Hippocampal formation (tissue), 2 donors: ENCODE results near the gene PKP4.

ENCODE experiments used
- DNase-seq, 2 donors: peaks; one replicate each; lab custom pipeline; 2025; lab: John Stamatoyannopoulos, UW

Gene PKP4

DNA sequence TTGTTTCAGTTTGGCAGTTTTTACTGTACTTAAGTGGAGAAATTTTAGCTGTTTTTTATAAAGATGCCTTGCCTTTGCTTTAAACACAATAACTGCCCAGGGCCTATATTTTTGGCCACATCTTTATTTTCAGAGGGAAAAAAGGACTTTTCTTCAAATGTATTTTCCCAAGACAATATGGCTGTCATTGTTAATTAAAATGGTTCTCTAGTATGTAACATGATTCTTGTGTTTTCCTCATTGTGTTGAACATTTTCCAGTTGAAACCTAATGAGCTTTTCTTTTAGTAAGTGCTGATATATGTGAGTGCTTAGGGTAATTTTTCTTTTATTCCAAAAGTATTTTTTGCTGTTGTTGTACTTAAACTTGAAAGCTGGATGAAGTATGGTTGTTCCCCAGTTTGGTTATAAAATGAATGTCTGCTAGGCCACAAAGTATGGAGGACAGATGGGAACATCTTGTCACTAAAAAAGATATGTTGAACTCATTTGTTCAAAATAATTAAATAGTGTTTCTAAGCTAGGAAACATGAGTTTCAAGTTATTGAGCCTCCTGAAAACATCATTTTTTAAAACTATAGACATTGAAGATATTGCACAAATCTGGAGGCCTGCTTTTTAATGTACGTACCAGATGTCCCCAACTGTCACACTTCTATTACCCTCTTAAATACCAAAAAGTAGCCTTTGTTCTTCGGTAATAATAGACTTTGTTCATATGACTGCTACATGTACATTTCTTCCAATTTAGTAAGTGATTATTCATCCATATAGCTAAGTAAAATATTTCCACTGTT, 190.9 kb downstream of the PKP4 start:
- DNase-seq, result no peak

DNA sequence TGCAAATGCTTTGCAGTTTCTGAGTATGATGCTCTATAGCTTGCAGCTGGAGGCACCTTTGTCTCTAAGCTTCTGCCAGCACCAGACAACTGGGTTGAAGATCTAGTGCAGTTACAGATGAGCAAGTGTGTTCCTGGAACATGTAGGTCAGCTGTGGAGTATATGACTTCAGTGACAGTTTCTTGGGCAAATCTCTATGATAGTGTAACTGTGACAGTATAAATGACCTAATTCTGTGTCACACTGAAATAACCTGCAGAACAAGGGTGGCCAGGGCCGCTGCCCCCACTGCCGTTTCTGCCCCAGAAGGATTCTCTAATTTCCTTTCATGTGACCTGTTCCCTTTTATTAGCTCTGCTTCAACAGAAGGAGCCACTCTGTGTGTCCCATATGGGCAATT, 193.1 kb downstream of the PKP4 start:
- no peak for DNase-seq

DNA sequence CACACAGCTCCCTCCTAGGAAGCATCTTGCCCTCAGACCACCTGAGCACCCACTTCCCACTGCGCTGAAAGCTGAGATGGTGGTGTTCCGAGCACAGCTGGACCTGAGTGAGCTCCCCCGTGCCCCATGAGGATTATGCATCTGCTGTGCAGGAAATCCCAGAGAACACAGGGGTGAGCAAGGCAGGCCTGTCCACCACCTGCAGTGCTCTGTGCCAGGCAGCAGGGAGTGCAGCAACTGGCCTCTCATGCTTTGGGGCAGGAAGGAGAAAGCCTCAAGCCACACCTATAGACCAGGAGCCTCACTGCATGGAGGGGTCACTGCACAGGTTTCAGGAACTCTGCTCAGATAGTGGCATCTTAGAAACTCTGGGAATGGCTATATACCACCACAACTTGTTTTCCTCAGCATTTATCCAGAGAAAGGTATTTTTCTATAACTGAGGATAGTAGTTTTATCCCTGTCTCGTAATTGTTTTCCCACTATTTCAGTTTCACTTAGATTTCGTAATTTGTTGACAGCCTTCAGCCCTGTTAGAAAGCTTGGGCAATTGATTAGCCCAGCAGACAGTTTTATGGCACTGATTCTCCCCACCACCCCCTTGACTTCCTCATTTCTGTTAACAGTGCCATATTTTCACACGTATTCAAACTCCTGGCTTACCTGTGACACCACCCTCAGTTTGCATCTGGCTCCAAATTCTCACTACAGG, 194.1 kb downstream of the PKP4 start:
- DNase-seq, result no peak

DNA sequence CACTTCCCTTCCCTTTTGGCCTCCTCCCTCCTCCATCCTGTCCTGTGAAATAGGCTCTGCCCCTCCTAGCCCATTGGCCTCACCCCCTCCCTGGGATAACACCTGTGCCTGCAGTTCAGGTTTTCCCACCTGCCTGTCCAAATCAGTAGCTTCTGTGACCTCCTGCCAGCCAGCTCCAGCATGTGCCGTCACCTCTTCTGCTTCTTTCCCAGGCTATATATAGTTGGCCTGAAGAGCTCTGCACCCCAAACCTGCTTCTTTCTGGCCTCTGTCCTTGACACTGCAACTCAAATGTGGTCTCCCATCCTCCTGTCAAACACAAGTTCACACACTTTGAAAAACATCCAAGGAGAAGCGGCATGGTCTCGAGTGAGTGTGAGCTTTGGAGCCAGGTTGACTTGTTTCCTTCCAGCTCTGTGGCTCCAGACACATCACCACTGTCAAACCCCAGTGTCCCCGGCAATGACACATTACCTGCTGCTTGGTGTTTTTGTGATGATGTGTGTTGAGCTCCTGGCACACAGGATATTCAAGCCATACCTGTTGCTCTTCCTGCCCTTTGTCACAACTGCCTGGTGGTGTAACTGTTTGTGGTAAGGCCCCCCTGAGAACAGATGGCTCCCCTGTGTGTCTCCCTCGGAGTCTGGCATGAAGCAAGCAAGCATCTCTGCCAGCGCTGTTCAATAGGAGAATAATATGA, 194.8 kb downstream of the PKP4 start:
- DNase-seq, result no peak

DNA sequence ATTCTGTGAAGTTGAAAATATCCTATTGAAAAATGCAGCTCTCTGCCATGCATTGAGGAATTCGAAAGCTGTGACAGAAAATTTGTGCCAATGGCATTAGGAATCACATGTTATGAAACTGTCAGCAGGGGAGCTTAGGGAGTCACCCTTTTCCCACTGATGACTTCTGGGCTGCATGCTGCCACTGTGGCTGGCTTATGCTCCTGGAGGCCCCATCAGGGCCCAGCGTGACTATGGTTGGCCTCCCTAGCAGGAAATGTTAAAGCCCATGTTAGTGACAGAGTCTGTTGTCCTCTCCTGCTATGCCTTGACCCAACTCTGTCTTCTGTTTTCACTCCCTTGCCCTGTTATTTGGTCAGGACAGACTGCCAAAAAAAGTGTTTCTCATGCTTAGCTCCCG, 198.9 kb downstream of the PKP4 start:
- DNase-seq, result no peak

DNA sequence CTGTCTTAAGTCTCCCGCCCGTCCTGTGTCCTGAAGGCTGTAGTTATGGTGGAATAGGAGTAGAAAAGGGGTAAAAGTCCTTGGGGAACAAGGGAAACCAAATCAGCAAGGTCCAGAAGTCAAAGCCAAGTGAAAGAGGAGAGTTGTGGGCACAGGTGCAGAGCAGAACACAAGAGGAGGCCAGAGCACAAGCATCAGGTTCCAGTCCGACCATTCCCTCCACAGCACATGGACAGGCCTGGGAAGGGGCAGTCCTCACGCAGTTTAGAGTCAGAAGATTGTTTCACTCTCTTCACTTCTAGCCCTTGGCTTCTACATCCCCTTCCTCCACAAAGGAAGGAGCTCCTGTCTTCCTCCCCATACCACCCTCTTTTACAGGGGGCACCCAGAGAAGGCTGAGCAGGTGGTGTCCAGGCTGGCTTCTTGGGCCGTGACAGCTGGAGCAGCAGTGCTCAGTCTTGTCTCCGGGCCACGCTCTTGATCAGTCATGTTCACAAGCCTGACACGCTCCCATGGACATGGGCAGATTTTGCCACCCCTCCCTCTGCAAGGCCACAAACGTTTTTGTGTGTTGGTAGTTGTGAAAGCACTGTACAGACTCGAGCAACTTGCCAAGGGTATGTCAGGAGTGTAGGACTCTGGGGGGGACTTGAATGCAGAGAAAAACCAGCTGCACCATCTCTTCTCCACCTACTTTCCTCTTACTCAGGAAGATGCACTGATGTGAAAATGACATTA, 199.9 kb downstream of the PKP4 start:
- DNase-seq, result no peak

DNA sequence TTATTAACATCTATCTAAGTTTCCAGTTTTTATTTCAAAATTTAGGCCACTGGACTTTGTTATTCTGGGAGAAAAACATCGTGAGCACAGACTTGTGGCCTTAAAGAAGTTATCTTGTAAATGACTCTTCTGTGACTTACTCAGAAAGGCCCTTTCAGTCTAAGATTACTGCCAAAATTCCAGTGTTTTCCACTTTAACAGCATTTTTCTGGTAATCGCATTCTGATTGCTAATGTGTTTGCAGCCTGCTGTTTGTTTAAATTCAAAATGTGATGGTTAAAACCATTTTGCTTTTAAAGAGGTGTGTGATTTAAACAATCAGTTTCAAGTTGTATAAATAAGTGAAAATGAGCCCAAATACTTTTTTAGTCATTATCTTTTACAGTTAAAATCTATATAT, 201.6 kb downstream of the PKP4 start:
- DNase-seq, result no peak

DNA sequence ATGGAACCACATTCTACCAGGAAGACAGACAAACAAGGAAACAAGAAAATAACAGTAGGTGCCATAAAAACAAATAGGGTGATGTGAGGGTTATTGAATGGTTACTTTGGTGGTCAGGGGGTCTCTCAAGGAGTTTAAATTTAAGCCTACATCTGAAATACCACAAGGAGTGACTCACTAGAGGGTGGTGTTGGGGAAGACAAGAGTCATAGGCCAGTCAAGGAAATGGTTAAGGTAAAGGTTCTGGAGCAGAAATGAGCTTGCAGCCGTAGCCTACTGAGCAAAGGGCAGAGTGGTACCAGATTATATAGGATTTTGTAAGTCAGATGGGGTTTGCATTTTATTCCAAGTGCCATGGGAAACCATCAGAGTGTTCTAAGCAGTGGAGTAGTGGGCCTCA, 202.7 kb downstream of the PKP4 start:
- DNase-seq, result no peak

DNA sequence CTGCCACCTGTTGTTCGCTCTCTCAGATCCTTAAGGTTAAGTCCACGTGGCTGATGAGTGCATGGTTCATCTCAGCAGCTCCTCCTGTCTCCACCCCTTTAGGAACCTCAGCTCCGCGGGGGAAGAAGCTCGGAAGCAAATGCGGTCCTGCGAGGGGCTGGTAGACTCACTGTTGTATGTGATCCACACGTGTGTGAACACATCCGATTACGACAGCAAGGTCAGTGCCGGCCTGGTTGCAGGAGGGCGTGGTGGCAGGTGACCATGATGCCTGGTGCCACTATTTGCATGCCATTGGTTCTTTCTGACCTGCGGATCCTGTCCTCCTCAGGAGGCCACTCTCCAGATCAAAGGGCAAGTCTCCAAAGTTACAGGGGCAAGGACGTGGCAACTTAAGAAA, 204.5 kb downstream of the PKP4 start:
- no peak for DNase-seq

DNA sequence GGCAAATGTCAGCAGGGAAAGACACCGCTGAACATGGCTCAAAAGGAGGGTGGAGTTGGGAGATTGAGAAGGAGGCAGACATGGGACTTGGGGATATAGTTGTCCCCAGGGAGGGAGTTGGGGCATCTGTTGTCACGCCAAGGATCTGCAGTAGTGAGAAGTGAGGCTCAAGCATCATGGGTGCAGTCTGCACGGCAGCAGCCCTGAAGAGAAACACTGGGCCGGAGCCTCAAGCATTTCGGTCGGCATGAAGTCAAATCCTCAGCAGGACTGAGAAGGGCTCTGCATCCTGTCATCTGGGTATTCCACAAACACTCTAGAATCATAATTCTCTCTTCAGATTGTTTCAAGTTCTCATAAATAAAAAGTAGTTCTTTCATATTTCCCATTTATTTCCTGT, 205.7 kb downstream of the PKP4 start:
- DNase-seq, result no peak

DNA sequence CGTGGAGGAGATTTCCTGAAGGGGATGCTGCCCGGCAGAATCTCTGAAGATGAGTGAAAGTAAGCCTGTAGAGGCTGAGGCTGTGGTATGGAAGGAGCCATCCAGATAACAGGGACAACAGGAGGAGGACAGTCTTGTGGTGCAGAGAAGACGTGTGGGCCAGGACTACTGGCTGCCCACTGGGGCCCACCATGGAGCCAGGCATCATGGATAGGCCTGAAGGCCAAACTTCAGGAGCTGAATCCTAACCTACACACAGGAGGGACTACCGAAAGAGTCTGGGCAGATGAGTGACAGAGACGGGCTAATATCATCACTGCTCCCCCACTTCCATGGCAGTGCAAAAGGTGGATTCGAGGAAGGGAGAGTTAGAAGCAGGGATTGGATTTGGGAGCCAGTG, 207.0 kb downstream of the PKP4 start:
- DNase-seq, result no peak

DNA sequence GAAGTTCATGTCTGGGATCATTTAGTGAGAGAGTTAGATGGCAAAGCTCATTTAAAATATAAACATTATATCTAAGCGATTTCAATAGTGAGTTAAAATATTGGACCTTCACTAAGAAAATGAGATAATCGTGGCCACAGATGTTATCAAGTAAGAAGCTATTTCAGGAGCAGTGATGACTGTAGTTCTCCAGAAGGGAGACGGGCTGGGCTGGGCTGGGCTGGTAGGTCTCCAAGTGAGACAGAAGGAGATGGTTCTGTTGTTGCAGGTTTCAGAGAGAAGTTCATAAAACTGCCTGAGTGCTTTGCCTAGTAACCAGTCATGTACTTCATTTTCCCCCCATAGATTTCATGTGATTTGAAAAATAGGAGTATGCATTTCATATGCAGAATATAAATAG, 208.2 kb downstream of the PKP4 start:
- no peak for DNase-seq

DNA sequence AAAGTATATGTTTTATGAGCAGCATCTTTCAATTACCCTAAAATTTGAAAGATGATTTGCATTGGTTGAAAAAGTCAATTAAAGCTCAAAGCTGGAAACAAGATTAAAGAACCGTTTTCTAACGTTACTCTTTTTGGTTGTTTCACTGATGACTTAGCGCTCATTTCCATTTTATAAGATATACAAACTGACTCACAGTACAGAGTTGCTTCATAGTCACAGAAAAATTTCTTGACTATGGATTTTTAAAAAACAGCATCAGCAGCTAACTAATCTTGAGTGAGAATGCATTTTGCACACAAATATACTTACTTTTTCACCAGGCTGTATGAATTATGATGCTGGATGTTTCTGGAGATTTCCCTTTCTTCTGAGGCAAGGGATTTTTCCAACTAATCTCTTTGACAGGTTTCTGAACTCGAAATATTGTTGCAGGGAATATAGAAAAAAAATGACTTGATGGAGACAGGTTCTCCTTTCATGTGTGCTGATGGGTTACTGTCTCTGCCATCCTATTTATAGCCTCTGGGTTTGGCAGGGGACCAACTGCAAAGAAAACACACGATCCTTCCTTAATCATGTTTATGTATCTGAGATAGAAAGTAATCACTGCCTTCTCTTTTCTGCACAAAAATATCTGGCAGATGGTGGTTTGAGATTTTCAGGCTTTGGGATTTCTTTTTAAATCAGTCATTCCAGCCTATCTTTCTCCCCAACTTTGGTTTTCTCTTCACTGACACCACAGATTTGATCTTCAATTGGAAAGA, 209.0 kb downstream of the PKP4 start:
- DNase-seq, result no peak

DNA sequence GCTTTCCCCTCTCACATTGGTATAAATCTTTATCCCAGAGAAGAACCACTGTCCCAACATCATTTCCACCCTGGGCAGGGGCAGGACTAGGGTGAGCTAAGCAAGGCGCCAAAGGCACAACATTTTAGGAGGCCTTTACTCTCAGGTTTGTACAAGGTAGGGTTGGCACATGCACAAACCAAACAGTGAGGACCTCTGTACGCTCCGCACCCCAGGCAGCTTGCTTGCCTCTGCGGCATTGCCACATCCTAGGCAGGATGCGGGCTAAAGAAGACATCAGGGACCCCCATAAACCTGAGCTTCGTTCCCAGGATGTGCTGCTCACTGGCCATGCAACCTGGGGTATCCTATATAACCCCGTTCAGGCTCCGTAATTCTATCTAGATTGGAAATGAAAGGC, 210.2 kb downstream of the PKP4 start:
- DNase-seq, result no peak

DNA sequence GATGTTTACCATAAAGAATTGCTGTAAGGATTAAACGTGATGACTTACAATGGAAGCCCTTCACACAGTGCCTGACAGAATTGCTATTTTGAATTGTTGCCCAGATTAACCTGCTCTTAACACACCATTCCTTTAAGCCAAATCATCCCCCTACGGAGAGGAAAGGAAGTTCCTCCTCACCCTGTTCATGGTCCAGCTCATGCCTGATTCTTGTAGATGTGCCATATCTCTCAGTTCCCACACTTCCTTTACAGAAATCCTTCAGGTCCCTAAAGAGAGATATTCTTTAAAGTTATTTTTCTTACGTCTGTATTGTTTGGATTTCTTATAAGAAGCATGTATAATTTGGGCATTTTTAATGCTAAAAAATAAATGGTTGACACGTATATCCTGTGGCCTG, 210.8 kb downstream of the PKP4 start:
- no peak for DNase-seq

DNA sequence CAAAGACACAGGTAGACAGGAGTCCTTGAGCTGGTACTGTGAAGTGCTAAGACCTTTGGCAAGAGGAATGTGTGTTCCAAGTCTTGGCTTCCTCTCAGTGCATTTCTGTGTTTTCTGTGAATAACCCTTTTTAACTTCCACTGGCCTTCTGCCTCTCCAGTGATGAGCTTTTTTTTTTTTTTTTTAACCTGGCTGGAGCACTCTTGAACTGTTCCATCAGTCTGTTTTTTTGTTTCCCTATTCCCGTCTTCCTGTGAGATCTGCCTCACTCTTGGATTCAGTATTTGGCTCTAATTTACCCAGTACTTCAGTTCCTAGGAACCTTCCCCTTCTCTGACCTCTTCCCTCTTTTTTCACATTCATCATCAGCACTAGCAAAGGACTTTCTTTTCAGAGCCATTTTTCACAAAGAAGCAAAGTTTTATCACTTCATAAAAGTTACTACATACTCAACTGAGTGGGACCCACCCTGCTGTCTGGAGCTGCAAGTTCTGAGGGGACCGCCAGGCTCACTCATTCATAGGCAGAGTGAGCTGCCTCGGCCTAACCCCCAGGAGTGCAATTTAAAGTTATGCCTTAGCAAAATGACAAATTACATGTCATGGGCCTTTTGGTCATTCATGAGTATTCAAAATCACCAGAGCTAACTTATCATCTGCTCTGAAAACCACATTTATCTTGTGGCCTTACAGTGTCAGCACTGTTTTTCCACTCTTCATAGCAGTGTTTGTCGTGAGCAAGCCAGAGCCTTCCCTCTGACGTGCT, 211.4 kb downstream of the PKP4 start:
- peak in 1 of 2 donors; percentile 10 for DNase-seq

DNA sequence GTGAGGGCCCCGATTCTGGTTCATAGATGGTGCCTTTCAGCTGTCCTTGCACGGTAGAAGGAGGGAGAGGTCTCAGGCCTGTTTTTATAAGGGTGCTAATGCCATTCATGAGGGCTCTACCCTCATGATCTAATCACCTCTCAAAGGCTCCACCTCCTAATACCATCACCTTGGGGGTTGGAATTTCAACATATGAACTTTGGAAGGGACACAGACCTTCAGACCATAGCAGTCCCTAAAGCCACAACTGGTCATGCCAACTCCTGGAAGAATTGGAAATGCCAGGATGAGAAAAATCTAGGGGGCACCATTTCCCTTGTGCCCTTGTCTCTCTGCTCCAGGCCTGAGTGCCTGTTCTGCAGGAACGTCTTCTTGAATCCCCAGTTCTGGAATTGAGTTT, 213.5 kb downstream of the PKP4 start:
- DNase-seq, result no peak

DNA sequence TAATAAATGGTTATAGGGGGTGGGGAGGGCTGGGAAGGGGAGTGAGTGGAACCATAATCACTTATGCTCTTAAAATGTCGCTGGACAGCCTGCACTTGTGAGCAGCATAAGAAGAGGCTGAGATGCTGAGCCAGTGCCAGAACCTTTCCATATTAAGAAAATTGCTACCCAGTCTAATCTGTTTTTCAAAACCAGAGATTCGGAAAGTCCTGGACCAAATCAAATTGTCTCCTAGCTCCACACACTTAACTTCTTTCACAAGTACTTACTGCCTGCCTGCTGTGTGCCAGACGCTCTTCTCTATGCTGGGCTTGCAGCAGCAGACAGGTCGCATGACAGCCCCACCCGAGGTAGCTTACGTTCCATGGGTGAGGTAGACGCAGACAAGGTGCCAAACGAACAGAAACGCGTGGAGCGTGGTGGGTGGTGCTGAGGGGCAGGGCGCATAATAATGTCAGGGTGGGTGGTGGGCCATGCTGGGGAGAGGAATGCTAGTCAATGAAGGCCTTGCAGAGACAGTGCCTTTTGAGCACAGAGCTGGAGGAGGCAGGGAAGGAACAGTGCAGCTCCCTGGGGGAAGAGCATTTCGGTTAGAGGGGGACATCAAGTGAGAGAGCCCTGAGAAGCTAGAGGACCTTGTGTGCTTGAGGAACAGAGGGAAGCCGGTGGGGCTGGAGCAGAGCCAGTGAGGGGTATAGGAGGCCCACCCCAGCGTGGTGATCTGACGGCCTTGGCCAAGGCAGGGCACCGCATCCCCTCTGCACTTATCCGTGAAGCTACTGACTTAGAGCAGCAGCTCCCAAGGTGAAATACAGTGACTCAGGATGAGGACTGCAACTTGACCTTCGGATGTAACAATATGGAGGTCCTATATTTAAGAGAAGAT, 214.9 kb downstream of the PKP4 start:
- no peak for DNase-seq

DNA sequence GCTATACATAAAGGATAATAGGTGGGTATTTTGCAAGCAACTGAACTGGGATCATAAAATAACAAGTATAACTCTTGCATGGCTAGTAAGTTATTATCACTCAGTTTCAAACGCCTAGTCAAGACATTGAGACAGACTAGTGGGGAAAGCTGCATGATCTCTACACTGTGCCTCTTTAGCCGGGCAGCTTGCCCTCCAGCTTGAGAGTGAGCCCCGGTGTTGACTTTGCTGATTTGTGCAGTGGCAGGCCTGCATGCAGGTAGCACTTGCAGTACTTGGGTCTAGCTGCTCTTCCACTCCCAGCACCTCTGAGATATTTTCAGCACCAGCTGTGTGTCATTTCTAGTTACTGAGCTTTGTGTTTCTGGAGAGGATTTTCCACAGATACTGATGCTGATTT, 219.5 kb downstream of the PKP4 start:
- no peak for DNase-seq

DNA sequence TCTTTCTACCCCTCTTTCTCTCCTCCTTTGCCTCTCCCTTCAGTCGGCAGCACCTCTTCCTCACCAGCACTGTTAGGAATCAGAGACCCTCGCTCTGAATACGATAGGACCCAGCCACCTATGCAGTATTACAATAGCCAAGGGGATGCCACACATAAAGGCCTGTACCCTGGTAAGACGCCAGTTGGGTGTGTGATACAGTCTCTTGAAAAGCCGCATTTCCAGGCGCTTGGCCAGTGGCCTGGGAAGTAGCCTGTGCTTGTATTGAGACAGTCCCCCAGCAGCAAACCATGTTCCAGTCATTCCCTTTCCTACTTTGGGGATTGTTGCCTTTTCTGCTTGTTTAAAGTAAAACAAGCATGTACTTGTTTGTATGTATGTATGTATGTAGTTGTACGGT, 219.9 kb downstream of the PKP4 start:
- no peak for DNase-seq
